HPDE6-E6E7 (cell line): ENCODE data around the gene KRTAP4-8.
"Not testable (repeated sequence)": the region's sequence is repeated elsewhere in the genome, so short reads cannot be mapped to it uniquely, and the experiment has no call there.

Experiments used
- DNase-seq: peaks from one replicate; pipeline ENCODE4 v3.0.0; 2011; ENCODE audit warnings: missing footprints; ENCODE audit errors: extremely low spot score

KRTAP4-8 gene

DNA sequence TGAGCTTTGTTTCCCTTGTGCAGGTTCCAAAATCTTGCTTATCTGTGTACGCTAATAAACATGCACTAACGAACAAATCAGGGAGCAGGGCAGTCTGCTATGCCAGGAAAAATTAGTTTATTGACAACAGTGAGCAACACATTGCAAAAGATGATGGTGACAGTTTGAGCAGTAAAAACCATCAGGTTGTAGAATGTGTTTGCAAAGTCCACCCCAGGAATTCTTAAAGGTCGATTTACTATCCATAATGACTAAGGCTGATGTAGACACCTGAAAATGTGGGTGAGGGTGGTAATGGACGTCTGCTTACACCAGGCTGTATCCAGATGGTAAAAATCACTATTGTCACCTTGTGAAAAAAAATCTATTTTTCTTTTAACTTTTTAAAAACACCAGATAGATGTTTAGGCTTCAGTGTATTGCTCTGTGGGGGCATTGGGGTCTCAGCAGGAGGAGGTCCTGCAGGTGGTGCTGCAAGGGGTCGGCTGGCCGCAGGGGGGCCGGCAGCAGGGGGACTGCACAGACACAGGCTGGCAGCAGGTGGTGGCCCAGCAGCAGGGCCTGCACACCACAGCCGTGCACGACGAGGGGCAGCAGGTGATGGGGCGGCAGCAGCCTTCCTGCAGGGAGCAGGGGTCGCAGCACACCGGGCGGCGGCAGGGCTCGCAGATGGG lies 32.8 kb downstream of the KRTAP4-8 start:
- DNase-seq: not testable (repeated sequence)

GRCh38 chr17:41064301-41064700 lies 33.6 kb downstream of the KRTAP4-8 start:
- DNase-seq: no peak

DNA sequence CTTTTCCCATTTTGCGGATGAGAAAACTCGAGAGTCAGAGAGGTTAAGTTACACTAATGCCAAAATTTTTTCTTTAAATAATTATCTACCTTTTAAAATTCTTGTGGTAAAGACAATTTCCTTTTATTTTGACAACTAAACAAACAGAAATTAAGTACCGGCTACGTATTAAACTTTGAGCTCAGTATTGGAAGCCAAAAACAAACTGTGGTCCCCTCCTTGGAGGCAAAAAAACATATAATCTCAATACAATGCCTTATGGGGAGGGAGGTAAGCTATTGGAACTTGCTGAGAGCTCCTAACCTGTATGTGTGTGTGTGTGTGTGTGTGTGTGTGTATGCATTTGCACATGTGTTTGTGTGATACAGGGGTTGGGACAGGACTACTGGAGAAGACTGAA lies 34.5 kb downstream of the KRTAP4-8 start:
- no peak for DNase-seq

DNA sequence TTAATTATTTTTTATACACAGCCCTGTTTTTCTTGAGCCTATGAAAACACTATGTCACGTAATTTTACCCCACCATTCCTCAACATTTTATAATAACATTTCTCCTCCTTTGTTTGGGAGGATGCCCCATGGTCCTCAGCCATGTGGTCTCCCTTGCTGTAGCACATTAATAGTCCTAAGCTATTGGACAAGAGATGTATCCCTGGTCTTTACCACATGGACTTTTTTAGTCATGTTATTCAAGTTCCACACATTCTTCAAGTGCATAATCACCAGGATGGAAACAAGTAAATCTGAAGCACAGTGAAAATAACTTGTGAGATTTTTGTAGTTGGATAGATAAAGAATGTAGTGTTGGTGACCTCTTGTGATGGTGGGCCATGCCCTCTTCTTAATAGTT lies 36.0 kb downstream of the KRTAP4-8 start:
- DNase-seq: no peak

DNA sequence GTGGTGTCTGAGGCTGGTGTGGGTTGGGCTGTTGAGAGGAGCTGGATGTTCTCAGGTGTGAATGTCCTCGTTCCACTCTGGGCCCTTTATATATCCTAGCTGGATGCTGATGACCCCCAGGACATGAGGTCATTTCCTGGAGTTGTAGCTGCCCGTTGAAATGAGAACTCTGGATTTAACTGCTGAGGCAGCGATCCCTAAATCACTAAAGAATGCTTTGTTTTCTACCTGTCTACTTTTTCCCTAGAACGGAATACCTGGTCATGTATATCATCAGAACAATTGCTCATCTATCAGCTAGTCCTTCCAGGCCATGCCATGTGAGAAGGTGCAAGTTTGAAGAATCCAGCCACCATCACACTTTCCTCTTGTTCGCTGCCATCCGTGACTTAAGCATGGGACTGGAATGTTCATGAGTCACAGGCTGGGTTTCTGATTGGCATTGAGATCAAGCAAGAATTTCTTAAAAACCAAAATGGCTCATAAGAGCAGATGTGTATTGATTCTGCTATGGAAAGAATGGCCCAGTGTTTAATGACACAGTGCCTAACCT lies 37.8 kb downstream of the KRTAP4-8 start, which contains the start of gene KRTAP2-3:
TSS of gene KRTAP2-3 (minus strand) at position 63 of the 553 bp plus-strand sequence. CDS start 64 bp downstream, outside the sequence.
- DNase-seq: peak; percentile 50

DNA sequence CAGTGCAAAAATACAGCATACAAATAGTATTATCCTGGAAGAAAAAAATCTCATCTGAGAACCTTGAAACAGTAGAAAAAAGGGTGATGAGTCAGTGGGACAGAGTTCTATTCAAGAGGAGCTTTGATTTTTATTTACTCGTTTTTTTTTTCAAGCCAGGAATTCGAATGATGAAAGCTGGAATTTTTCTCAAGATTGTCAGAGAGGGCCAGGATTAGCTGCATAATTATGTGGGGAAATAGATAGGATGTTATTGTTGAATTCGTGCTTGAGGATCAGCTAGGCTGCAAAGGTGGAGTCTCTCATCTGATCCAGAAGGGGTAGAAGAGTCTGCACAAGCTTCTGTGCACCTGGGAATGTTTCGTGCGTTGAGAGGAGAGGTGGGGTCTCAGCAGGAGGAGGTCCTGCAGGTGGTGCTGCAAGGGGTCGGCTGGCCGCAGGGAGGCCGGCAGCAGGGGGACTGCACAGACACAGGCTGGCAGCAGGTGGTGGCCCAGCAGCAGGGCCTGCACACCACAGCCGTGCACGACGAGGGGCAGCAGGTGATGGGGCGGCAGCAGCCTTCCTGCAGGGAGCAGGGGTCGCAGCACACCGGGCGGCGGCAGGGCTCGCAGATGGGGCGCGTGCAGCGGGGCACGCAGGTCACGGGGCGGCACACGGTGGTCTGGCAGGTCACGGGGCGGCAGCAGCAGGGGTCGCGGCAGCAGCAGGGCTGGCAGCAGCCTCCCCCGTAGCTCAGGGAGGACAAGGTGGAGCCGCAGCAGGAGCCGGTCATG lies 38.5 kb downstream of the KRTAP4-8 start:
- peak; percentile 31 for DNase-seq

DNA sequence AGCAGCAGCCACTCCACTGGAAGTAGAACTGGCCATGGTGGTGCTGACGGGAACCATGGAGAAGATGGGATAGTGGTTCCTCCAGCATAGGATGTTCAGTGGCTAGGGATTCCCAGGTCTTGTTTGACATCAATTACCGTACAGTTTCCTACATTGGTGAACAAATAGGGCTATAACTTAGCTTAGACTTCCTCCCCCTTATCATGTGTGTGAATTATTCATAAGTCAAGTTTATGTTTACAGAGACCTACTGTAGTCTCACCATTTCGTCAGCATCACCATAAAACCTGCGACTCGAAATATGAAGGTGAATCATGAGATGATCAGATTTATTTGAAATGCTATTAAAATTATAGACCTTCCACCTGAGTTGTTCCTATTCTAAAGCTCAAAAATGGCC lies 39.2 kb downstream of the KRTAP4-8 start:
- DNase-seq: no peak

GRCh38 chr17:41057547-41057946 lies 40.4 kb downstream of the KRTAP4-8 start:
- DNase-seq: no peak

GRCh38 chr17:41055130-41055529 lies 42.8 kb downstream of the KRTAP4-8 start, which contains the start of gene KRTAP2-2:
Gene KRTAP2-2 (minus strand): TSS chr17:41055230. CDS start chr17:41055211, 19 bp downstream.
- not testable (repeated sequence) for DNase-seq

DNA sequence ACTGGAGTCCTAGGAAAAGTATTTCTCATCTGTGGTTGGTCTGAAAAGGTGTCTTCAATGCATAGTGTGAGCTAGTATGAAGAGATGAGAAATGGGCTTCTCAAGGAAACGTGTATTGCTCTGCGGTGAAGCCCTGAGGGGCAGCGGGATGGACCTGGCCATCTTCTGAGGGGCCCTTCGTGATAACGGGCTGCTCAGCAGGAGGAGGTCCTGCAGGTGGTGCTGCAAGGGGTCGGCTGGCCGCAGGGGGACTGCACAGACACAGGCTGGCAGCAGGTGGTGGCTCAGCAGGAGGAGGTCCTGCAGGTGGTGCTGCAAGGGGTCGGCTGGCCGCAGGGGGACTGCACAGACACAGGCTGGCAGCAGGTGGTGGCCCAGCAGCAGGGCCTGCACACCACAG lies 43.4 kb downstream of the KRTAP4-8 start:
- not testable (repeated sequence) for DNase-seq

DNA sequence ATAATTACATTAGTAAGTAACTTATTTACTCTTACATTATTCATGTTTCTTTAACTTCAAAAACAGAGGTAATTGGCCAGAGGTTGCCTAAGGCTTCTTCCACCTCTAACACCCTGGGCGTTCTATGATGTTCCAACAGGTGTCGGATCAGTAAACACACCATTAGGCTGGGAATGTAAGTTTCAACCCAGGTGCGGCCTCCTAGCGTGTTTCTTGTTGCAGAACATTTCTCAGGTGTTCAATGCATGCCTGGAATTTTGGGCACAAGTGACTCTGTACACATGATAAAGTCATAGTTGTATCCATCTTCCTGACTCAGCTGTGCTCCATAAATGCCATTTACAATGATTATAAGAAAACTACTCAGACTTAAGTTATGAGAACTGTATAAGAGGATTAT lies 43.9 kb downstream of the KRTAP4-8 start:
- no peak for DNase-seq

DNA sequence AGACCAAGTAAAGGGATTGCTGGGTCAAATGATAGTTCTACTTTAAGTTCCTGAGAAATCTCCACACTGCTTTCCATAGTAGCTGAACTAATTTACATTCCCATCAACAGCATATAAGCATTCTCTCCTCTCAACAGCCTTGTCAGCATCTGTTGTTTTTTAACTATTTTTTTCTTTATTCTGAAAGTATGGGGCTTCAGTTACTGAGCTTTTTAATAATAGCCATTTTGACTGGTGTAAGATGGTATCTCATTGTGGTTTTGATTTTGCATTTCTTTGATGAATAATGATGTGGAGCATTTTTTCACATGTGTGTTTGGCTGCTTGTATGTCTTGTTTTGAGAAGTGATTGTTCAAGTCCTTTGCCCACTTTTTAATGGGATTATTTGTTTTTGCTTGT lies 45.4 kb downstream of the KRTAP4-8 start:
- DNase-seq: no peak

DNA sequence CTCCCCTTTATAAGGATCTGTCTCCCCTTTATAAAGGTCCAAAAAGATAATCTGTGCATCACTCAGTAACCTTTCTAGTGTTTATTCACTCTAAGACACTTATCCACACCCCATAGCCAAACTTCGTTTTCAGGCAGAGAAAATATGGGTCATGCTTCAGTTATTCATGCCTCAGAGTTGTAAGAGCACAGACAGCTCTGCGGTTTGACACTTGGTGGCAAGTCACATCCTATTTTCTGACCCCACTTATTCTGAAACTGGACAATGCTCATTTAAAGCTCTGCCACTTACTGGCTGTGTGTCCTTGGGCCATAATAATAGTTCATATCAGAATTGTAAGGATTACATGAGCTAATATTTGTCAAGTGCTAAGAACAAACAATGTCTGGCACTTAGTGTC lies 48.8 kb downstream of the KRTAP4-8 start:
- peak; percentile 22 for DNase-seq

DNA sequence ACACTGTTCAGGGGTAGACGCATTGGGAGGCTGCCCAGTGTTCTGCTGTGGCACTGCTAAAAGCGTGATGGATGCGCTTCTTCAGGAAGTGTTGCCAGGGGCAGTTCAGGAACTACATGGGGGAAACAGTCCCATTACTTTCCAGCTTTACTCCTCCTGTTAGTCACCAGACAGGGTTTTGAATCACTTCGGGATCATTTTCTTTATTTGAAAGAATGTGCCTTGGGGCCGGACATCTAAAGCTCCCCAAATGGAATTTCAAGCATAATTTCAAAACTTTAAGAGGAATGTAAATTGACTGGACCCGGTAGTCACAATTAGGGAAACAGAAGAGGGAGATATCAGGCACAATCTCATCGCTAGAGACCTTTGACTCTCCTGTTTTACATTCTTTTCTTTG lies 49.5 kb downstream of the KRTAP4-8 start:
- DNase-seq: peak; percentile 20
